CD4-positive, alpha-beta memory T cell (primary cell): ENCODE results near the gene PARP1. TPM values are rescaled to one million over a fixed set of nuclear protein-coding genes. Genes with fewer than 3 reads are reported as not detected.

Experiments
- CTCF ChIA-PET: fragments of 350-600 bp; sonication (Branson Sonifier 250); formaldehyde crosslinking; loops from one replicate; lab custom pipeline; 2021; ENCODE audit warnings: inconsistent platforms; ENCODE audit not compliant: partially characterized antibody; lab: Charles Lee
- POLR2A ChIA-PET: fragments of 350-600 bp; sonication (Branson Sonifier 250); formaldehyde crosslinking; loops from one replicate; lab custom pipeline; 2021; ENCODE audit not compliant: partially characterized antibody; lab: Charles Lee
- DNase-seq, 5 donors: peaks; one replicate each; pipeline versions ENCODE4 v3.0.0 to v3.0.0-alpha.2; 2020 to 2022; ENCODE audit warnings: mixed read lengths in 1 of 5
- H3K27ac ChIP-seq: one replicate; pipeline ENCODE4 v1.7.0; 2013; ENCODE audit warnings: low read depth, low read length
- H3K27me3 ChIP-seq: 2 replicates; pipeline ENCODE4 v1.7.0; 2013; ENCODE audit warnings: mild to moderate bottlenecking, low read length, moderate library complexity; ENCODE audit not compliant: insufficient read depth
- H3K36me3 ChIP-seq: 2 replicates; pipeline ENCODE4 v1.7.0; 2013; ENCODE audit warnings: mild to moderate bottlenecking, low read length, moderate library complexity; ENCODE audit not compliant: insufficient read depth
- H3K4me1 ChIP-seq: 2 replicates; pipeline ENCODE4 v1.7.0; 2013; ENCODE audit warnings: mild to moderate bottlenecking, low read length, moderate library complexity; ENCODE audit not compliant: insufficient read depth
- H3K4me3 ChIP-seq, 2 donors: one replicate each; pipeline ENCODE4 v1.7.0; 2013; ENCODE audit warnings: low read length in 2 of 2, mild to moderate bottlenecking in 1 of 2
- H3K9me3 ChIP-seq, 2 donors: one replicate each; pipeline ENCODE4 v1.7.0; 2013; ENCODE audit warnings: low read length in 2 of 2, control low read depth in 1 of 2; ENCODE audit not compliant: control insufficient read depth in 1 of 2
- H3K27ac Mint-ChIP-seq, 7 donors: one replicate each; pipeline ENCODE4 v1.8.0; 2020 to 2021; ENCODE audit warnings: mixed read lengths in 7 of 7, mild to moderate bottlenecking in 6 of 7, inconsistent platforms in 3 of 7, moderate library complexity in 3 of 7
- H3K27me3 Mint-ChIP-seq, 2 donors: one replicate each; pipeline ENCODE4 v1.8.0; 2020 to 2021; ENCODE audit warnings: mixed read lengths in 2 of 2
- H3K36me3 Mint-ChIP-seq, 2 donors: one replicate each; pipeline ENCODE4 v1.8.0; 2020 to 2021; ENCODE audit warnings: mixed read lengths in 2 of 2, inconsistent platforms in 1 of 2, mild to moderate bottlenecking in 1 of 2
- H3K4me1 Mint-ChIP-seq, 4 donors: one replicate each; pipeline ENCODE4 v1.8.0; 2020 to 2021; ENCODE audit warnings: mixed read lengths in 4 of 4, mild to moderate bottlenecking in 1 of 4
- H3K4me3 Mint-ChIP-seq, 8 donors: one replicate each; pipeline ENCODE4 v1.8.0; 2020 to 2021; ENCODE audit warnings: mixed read lengths in 8 of 8, mild to moderate bottlenecking in 7 of 8, moderate library complexity in 6 of 8, inconsistent platforms in 3 of 8
- H3K9me3 Mint-ChIP-seq, 8 donors: one replicate each; pipeline ENCODE4 v1.8.0; 2020 to 2021; ENCODE audit warnings: mixed read lengths in 8 of 8, mild to moderate bottlenecking in 5 of 8, inconsistent platforms in 3 of 8, moderate library complexity in 1 of 8
- intact Hi-C: fragments of 100-400 bp; cut with micrococcal nuclease; formaldehyde crosslinking; loops from one replicate; pipeline ENCODE4 v1.15.1; 2023
- polyA plus RNA-seq, 2 donors: library from polyadenylated mRNA; unstranded; fragments of 300-500 nt; fragmentation: Illumina TruSeq; gene quantifications; one replicate each; pipeline ENCODE4 v1.2.3, GENCODE V29; 2021
- total RNA-seq, 2 experiments: library from RNA; stranded (reverse); gene quantifications; one replicate each; pipeline ENCODE4 v1.2.3, GENCODE V29; 2021

PARP1 gene
- total and polyA plus RNA-seq, 4 experiments from 2014 or later, result 73.0 to 148 (median 125) TPM

DNA sequence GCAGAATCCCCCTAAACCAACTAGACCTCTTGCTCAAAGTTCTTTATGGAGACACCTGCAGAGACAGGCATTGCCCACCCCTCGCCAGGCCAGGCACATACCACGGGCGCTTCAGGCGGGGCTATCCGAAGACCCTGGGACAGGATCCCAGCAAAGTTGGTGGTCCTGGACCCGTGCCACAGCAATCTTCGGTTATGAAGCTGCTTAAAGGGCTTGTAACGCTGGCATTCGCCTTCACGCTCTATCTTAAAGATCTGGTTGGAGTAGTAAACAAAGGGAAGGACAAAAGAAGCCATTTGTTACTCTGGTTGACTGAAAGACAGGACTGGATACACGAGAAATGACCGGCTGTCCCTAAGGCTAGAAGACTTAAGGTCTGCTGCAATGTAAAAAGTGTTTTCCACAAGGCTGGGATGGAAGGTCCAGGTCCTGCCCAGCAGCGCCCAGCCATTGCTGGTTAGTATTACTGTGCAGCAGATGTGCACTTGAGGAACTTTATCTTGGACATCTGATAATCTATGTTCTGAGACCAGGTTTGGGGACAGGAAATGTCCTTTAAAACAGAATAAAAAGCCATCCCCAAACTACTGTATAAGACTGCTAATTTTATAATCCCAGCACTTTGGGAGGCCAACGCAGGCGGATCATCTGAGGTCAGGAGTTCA lies 42.9 kb downstream of the PARP1 start:
- no peak for DNase-seq
- H3K4me1 Mint-ChIP-seq, result no peaks in the 10 kb centered on the region
- H3K36me3 Mint-ChIP-seq, result peaks cover 69 to 95% of the 10 kb centered on the region in 2 donors
- Histone ChIP-seq H3K4me1 (no peaks in the 10 kb centered on the region), H3K9me3 (no peaks in the 10 kb centered on the region), H3K4me3 (no peak overlapping the region), H3K27me3 (no peaks in the 10 kb centered on the region), H3K27ac (no peak overlapping the region), H3K36me3 (peaks cover 90% of the 10 kb centered on the region)
- ChIA-PET CTCF (no interaction called here), POLR2A (no interaction called here)
- intact Hi-C loops, result no loop called here
- H3K9me3 Mint-ChIP-seq, result no peaks in the 10 kb centered on the region
- H3K4me3 Mint-ChIP-seq, result no peak overlapping the region
- no peak overlapping the region for H3K27ac Mint-ChIP-seq
- no peaks in the 10 kb centered on the region for H3K27me3 Mint-ChIP-seq

DNA sequence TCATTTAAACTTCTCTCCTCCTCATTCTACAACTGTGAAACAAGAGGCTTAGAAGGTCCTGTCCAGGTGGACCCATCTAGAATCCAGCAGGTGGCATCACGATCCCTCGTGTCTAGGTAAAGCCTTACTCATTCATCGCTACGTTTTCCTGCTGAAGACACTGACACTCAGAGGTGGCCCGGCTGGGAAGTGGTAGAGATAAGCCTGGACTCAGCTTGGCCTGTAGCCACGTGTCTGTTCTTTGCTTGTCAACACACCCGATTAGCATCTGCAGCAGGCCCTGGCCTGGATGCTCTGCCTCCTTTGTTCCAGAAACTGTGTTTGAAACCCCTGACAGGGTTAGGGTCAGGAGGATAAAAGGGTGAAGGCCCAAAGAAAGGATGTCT lies 43.4 kb downstream of the PARP1 start:
- H3K36me3 Mint-ChIP-seq, result peaks cover 68 to 94% of the 10 kb centered on the region in 2 donors
- Histone ChIP-seq H3K4me1 (no peaks in the 10 kb centered on the region), H3K27ac (no peak overlapping the region), H3K9me3 (no peaks in the 10 kb centered on the region), H3K27me3 (no peaks in the 10 kb centered on the region), H3K4me3 (no peak overlapping the region), H3K36me3 (peaks cover 93% of the 10 kb centered on the region)
- intact Hi-C loops, result no loop called here
- H3K4me3 Mint-ChIP-seq, result no peak overlapping the region
- ChIA-PET CTCF (no interaction called here), POLR2A (no interaction called here)
- peak overlapping the region in 1 of 7 donors; percentile 38 for H3K27ac Mint-ChIP-seq
- H3K27me3 Mint-ChIP-seq, result no peaks in the 10 kb centered on the region
- H3K9me3 Mint-ChIP-seq, result no peaks in the 10 kb centered on the region
- H3K4me1 Mint-ChIP-seq, result no peaks in the 10 kb centered on the region
- no peak for DNase-seq

DNA sequence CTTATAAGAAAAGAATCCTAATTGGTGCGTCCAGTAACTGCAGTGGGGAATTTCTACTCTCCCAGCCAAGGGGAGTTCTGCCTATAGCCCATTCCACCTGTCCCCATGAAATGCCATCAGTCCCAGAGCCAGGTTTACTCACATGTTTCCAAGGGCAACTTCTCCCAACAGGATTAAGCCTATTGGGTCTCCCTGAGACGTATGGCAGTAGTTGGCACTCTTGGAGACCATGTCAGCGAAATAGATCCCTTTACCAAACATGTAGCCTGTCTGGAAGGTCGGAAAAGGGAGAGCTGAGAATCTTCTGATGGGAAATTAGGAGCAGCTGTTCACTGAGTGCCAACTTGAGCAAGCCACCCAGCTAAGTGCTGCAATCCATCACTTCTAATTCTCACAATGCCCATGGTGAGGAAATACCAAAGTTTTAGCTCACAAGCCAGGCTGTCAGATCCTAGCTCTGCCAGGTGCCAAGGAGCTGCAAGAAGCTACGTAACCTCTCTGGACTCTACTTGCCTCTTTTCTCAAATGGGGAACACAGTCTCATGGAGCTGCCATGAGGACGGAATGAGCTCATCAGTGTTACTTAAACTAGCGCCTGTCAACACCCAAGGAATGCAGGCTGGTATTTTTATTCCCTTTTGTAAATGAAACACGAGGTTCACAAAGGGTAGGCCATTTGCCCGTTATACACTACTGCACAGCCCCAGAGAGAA lies 43.9 kb downstream of the PARP1 start:
- Mint-ChIP-seq H3K9me3 (no peaks in the 10 kb centered on the region), H3K27me3 (no peaks in the 10 kb centered on the region)
- CTCF ChIA-PET, result no interaction called here

DNA sequence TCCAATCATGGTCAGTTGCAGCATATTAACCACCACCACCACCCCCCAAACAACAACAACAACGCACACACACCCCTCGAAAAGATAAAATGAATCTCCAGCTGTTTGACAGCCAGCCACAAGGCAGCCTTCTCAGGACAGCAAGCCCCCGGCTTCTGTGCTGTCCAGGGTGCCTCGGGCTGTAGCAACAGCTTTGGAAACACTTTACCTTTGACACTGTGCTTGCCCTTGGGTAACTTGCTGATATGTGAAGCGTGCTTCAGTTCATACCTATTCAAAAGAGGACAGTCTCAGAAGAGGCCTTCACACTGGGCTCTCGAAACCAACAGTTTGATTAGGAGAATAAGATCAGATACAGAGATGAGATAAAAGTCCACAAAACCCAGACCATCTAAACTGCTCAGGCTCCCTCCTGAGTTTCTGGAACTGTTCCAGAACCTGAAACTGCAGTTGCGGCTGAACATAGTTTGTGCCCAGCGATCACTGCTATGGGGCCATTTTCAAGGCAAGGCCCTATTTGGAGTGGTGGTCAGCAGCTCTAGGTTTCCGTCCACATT lies 44.9 kb downstream of the PARP1 start:
- Mint-ChIP-seq H3K9me3 (no peaks in the 10 kb centered on the region), H3K36me3 (peaks cover 76 to 94% of the 10 kb centered on the region in 2 donors), H3K4me1 (no peaks in the 10 kb centered on the region), H3K27ac (peak overlapping the region in 1 of 7 donors; percentile 6), H3K27me3 (no peaks in the 10 kb centered on the region), H3K4me3 (no peak overlapping the region)
- DNase-seq, result no peak
- Histone ChIP-seq H3K4me1 (no peaks in the 10 kb centered on the region), H3K36me3 (peaks cover 89% of the 10 kb centered on the region), H3K27ac (no peak overlapping the region), H3K9me3 (no peaks in the 10 kb centered on the region), H3K27me3 (no peaks in the 10 kb centered on the region), H3K4me3 (no peak overlapping the region)
- intact Hi-C loops, result no loop called here
- POLR2A ChIA-PET, result no interaction called here
- CTCF ChIA-PET, result no interaction called here

More for the DNA sequence above, 43.9 kb downstream of the PARP1 start:
- POLR2A ChIA-PET, result no interaction called here
- DNase-seq, result no peak
- Mint-ChIP-seq H3K4me1 (no peaks in the 10 kb centered on the region), H3K36me3 (peaks cover 70 to 94% of the 10 kb centered on the region in 2 donors), H3K4me3 (no peak overlapping the region), H3K27ac (peak overlapping the region in 1 of 7 donors; percentile 38)
- Histone ChIP-seq H3K36me3 (peaks cover 93% of the 10 kb centered on the region), H3K27me3 (no peaks in the 10 kb centered on the region), H3K27ac (no peak overlapping the region), H3K4me1 (no peaks in the 10 kb centered on the region), H3K9me3 (no peaks in the 10 kb centered on the region), H3K4me3 (no peak overlapping the region)
- intact Hi-C loops, result no loop called here

DNA sequence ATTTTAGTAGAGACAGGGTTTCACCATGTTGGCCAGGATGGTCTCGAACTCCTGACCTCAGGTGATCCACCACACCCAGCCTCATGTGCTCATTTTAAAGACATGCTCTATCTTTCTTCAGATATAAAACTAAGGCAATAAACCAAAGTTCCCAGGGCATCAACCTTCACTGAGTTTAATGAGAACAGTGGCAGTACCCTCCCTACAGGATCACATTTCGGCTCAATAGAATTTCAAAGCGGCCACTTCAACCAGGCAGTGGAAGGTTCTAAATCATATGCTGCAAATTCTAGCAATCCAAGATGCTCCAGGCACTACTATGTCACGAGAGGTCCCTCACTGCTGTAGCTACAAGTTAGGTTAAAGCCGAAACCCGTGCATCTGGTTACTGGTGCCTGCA lies 45.5 kb downstream of the PARP1 start:
- H3K36me3 Mint-ChIP-seq, result peaks cover 74 to 94% of the 10 kb centered on the region in 2 donors
- H3K27me3 Mint-ChIP-seq, result no peaks in the 10 kb centered on the region
- H3K4me1 Mint-ChIP-seq, result no peaks in the 10 kb centered on the region
- intact Hi-C loops, result no loop called here
- H3K27ac Mint-ChIP-seq, result peak overlapping the region in 1 of 7 donors; percentile 51
- ChIA-PET CTCF (interaction anchor here (0.9 kb wide), 1 partner anchor 29 kb away, joined by 4 read pairs; no protein-coding TSS in a partner anchor), POLR2A (no interaction called here)
- Histone ChIP-seq H3K4me1 (no peaks in the 10 kb centered on the region), H3K36me3 (peaks cover 84% of the 10 kb centered on the region), H3K27me3 (no peaks in the 10 kb centered on the region), H3K27ac (no peak overlapping the region), H3K4me3 (no peak overlapping the region), H3K9me3 (no peaks in the 10 kb centered on the region)
- H3K4me3 Mint-ChIP-seq, result no peak overlapping the region
- no peaks in the 10 kb centered on the region for H3K9me3 Mint-ChIP-seq
- no peak for DNase-seq

DNA sequence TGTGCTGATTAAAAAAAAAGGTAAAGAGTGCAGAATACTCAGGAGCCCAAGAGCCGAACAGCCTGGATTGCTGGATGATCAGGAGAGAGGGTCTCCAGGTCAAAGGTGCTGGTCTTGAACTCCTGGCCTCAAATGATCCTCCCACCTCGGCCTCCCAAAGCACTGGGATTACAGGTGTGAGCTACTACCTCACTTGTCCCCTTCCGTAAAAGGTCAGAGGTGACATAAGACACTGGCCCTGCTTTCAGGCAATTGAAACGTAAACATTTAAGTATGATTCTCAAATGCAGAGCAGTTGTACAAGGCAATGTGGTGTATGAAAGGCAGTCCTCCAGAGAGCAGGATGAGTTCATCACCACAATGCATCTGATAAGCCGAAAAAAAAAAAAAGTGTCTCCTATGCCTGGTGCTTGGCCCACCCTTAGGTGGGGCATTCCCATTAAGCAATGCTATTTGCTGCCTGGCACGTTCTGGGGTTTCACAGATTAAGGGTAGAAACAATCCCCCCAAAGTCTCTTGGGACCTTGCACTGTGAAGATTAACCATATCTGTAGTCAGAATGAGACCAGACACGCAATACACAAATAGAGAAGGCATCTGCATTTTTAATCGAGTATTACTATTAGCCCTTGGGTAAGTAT lies 47.7 kb downstream of the PARP1 start:
- intact Hi-C loops, result no loop called here
- DNase-seq, result no peak
- Mint-ChIP-seq H3K4me1 (no peaks in the 10 kb centered on the region), H3K27me3 (no peaks in the 10 kb centered on the region), H3K4me3 (no peak overlapping the region), H3K27ac (no peak overlapping the region), H3K36me3 (peaks cover 80 to 84% of the 10 kb centered on the region in 2 donors), H3K9me3 (no peaks in the 10 kb centered on the region)
- no peaks in the 10 kb centered on the region for H3K27me3 ChIP-seq
- H3K4me3 ChIP-seq, result no peak overlapping the region
- ChIA-PET POLR2A (no interaction called here), CTCF (interaction anchor here (0.5 kb wide), 1 partner anchor 1004 kb away, joined by 3 read pairs; no protein-coding TSS in a partner anchor)
- no peaks in the 10 kb centered on the region for H3K9me3 ChIP-seq
- H3K27ac ChIP-seq, result no peak overlapping the region
- no peaks in the 10 kb centered on the region for H3K4me1 ChIP-seq
- H3K36me3 ChIP-seq, result peaks cover 64% of the 10 kb centered on the region

DNA sequence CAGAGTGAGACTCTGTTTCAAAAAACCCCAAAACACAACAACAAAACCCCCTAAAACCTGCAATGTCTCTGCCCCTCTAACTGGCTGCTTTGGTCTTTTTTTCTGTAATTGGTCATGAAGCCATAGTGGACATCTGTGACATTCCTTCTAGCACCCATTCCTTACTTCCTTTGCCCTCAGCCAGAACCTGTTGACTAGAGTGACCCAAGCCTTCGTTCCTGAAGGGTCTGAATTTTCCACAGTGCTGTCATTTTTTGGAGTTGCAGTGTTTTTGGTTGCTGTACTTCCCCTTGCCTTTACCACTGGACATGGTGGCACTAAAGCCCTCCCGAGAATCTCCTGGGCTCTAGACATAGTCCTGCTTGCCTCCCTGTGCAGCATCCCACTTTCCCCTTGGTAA lies 50.5 kb downstream of the PARP1 start:
- DNase-seq, result no peak
- Mint-ChIP-seq H3K9me3 (no peaks in the 10 kb centered on the region), H3K4me3 (no peak overlapping the region), H3K27ac (peak overlapping the region in 4 of 7 donors; percentile 9 to 65 (median 40)), H3K36me3 (peaks cover 55 to 58% of the 10 kb centered on the region in 2 donors), H3K27me3 (no peaks in the 10 kb centered on the region), H3K4me1 (no peaks in the 10 kb centered on the region)
- H3K36me3 ChIP-seq, result peaks cover 37% of the 10 kb centered on the region
- no peaks in the 10 kb centered on the region for H3K27me3 ChIP-seq
- no peak overlapping the region for H3K27ac ChIP-seq
- ChIA-PET POLR2A (no interaction called here), CTCF (no interaction called here)
- H3K4me1 ChIP-seq, result no peaks in the 10 kb centered on the region
- no peaks in the 10 kb centered on the region for H3K9me3 ChIP-seq
- intact Hi-C loops, result no loop called here
- H3K4me3 ChIP-seq, result no peak overlapping the region
